ENCODE measurements around the gene HTRA2.

The HTRA2 gene

DNA sequence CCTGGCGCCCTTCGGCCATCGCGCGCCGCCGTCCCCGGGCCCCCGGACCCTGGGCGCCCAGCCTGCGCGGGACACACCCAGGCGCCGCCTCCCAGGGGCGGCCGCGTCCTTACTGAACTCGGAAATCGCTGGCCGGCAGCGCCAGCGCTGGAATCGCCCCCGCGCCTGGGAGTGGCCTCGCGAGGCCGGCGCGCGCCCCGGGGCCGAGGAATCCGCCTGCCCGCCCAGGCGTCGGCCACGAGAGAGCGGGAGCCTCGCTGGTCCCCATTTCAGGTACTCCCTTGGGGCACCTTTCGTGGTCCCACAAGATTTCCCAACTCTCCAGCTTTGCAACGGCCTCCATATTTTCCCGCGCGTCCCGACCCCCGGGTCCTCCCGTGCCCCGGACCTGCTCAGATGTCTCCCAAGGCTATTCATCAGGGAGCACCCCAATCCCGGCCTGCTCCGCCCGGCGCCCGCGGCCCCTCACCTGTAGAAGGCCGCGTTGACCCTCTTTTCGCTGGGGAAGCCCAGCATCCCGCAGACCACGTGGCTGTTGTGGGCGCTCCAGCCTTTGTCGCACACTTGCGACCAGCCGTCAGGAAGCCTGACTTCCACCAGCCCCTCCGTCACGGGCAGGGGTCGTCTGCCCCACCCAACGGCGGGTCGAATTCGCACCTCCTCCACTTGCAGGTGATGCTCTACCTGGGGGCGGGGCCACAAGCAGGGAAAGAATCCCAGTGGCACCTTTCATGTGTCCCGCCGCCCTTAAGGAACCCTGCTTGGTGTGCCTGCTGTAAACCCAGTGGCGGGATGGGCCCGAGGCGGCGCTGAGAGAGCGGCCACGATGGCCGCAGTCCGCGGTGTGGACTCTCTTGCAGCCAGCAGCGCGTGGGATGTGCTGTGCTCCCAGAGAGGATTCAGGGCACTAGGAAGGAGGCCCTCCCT, 19.4 kb downstream of the HTRA2 start:
- Histone ChIP-seq H3K4me3 (ENCODE audit: low read depth, low read length) (peak overlapping the region; percentile 97), H3K36me3 (ENCODE audit: insufficient read depth, low read length) (peaks cover 15% of the 10 kb centered on the region), H3K79me2 (ENCODE audit: control insufficient read depth, insufficient read depth, low read length, unreplicated experiment) (peaks cover 64% of the 10 kb centered on the region), H2AFZ (ENCODE audit: low read length, unreplicated experiment) (peak overlapping the region; percentile 36), H3K27ac (ENCODE audit: low read depth, low read length) (peak overlapping the region; percentile 9; the same call in 1 of the 2 replicates), H3K4me1 (ENCODE audit: control insufficient read depth, insufficient read depth, low read length, unreplicated experiment) (peaks cover 44% of the 10 kb centered on the region), H3K27me3 (ENCODE audit: insufficient read depth, low read length) (no peaks in the 10 kb centered on the region)

DNA sequence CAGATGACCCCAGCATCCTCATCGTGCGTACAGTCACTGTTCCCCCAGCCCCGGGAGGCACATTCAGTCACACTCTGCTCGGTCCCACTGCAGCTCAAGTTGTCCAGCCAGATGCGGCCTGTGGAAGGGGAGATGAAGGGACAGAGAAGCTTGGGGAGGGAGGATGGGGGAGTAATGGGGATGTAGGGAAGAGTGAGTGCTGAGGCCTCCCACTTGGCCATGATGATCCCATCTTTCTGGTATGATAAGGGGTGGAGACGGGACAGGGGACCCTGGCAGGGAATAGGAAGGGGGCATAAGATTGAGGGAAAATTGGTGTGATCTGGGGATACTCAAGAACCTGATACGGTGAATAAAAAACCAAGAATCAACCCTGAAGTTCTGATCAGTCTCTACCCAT, 20.5 kb downstream of the HTRA2 start:
- Histone ChIP-seq H3K36me3 (ENCODE audit: insufficient read depth, low read length) (peaks cover 15% of the 10 kb centered on the region), H3K27ac (ENCODE audit: low read depth, low read length) (no peak overlapping the region), H2AFZ (ENCODE audit: low read length, unreplicated experiment) (no peak overlapping the region), H3K4me3 (ENCODE audit: low read depth, low read length) (peak overlapping the region; percentile 97), H3K4me1 (ENCODE audit: control insufficient read depth, insufficient read depth, low read length, unreplicated experiment) (peaks cover 44% of the 10 kb centered on the region), H3K27me3 (ENCODE audit: insufficient read depth, low read length) (no peaks in the 10 kb centered on the region), H3K79me2 (ENCODE audit: control insufficient read depth, insufficient read depth, low read length, unreplicated experiment) (peaks cover 70% of the 10 kb centered on the region)

- Histone ChIP-seq H3K79me2 (ENCODE audit: control insufficient read depth, insufficient read depth, low read length, unreplicated experiment) (peaks cover 75% of the 10 kb centered on the region), H3K36me3 (ENCODE audit: insufficient read depth, low read length) (peaks cover 15% of the 10 kb centered on the region), H2AFZ (ENCODE audit: low read length, unreplicated experiment) (no peak overlapping the region), H3K27me3 (ENCODE audit: insufficient read depth, low read length) (no peaks in the 10 kb centered on the region), H3K27ac (ENCODE audit: low read depth, low read length) (peak overlapping the region; percentile 89), H3K4me1 (ENCODE audit: control insufficient read depth, insufficient read depth, low read length, unreplicated experiment) (peaks cover 53% of the 10 kb centered on the region), H3K4me3 (ENCODE audit: low read depth, low read length) (peak overlapping the region; percentile 97)
Measured at GRCh38 chr2:74551530-74551929, 21.8 kb downstream of the HTRA2 start.

DNA sequence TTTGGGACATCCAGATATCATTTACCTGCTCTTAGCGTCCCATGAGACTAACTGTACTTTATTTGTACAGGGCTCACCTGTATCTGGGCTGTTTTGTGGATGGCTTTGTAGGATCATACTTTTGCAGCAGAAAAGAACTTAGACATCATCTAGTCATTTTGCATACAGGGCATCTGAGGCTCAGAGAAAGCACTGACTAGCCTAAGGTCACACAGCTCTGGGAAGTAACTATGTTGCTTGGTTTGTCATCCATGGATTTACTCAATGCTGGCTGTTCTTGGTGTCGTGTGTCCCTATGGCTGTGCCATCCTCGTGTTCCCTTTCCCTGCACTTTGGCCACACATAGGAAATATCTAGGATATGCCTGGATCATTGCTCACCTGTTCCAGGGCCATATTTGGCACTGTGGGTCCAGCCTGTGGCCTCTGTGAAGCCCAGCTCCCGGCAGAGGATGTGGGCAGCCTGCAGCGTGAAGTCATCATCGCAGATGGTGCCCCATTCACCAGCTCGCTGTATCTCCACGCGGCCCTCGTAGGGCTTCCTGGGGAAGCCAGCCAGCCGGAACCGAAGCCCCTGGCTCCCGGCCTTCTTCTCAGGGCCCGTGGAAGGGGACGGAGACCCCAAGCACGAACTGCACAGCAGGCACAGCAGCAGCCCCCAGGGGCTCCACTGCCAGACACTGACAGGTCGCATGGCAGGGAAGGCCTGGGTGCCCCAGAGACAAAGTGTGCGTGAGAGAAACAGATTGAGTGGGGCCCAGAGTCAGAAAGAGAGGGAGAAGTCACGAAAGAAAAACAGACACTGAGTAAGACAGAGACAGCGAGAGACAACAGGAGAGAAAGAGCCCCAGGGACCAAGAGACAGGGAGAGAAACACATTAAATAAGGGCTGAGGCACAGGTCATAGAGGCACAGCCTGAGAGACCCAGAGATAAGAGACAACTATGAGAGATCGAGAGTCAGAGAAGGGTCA, 22.5 kb downstream of the HTRA2 start:
- Histone ChIP-seq H3K27ac (ENCODE audit: low read depth, low read length) (peak overlapping the region; percentile 89), H2AFZ (ENCODE audit: low read length, unreplicated experiment) (peak overlapping the region; percentile 53), H3K4me3 (ENCODE audit: low read depth, low read length) (peak overlapping the region; percentile 97), H3K79me2 (ENCODE audit: control insufficient read depth, insufficient read depth, low read length, unreplicated experiment) (peaks cover 81% of the 10 kb centered on the region), H3K4me1 (ENCODE audit: control insufficient read depth, insufficient read depth, low read length, unreplicated experiment) (peaks cover 59% of the 10 kb centered on the region), H3K27me3 (ENCODE audit: insufficient read depth, low read length) (no peaks in the 10 kb centered on the region), H3K36me3 (ENCODE audit: insufficient read depth, low read length) (peaks cover 18% of the 10 kb centered on the region)

GRCh38 chr2:74552914-74553811, 23.4 kb downstream of the HTRA2 start:
- Histone ChIP-seq H2AFZ (ENCODE audit: low read length, unreplicated experiment) (peak overlapping the region; percentile 53), H3K36me3 (ENCODE audit: insufficient read depth, low read length) (peaks cover 16% of the 10 kb centered on the region; the same call in 1 of the 2 replicates), H3K27me3 (ENCODE audit: insufficient read depth, low read length) (no peaks in the 10 kb centered on the region), H3K79me2 (ENCODE audit: control insufficient read depth, insufficient read depth, low read length, unreplicated experiment) (peaks cover 79% of the 10 kb centered on the region), H3K27ac (ENCODE audit: low read depth, low read length) (peak overlapping the region; percentile 89), H3K4me1 (ENCODE audit: control insufficient read depth, insufficient read depth, low read length, unreplicated experiment) (peaks cover 56% of the 10 kb centered on the region), H3K4me3 (ENCODE audit: low read depth, low read length) (peak overlapping the region; percentile 97)

DNA sequence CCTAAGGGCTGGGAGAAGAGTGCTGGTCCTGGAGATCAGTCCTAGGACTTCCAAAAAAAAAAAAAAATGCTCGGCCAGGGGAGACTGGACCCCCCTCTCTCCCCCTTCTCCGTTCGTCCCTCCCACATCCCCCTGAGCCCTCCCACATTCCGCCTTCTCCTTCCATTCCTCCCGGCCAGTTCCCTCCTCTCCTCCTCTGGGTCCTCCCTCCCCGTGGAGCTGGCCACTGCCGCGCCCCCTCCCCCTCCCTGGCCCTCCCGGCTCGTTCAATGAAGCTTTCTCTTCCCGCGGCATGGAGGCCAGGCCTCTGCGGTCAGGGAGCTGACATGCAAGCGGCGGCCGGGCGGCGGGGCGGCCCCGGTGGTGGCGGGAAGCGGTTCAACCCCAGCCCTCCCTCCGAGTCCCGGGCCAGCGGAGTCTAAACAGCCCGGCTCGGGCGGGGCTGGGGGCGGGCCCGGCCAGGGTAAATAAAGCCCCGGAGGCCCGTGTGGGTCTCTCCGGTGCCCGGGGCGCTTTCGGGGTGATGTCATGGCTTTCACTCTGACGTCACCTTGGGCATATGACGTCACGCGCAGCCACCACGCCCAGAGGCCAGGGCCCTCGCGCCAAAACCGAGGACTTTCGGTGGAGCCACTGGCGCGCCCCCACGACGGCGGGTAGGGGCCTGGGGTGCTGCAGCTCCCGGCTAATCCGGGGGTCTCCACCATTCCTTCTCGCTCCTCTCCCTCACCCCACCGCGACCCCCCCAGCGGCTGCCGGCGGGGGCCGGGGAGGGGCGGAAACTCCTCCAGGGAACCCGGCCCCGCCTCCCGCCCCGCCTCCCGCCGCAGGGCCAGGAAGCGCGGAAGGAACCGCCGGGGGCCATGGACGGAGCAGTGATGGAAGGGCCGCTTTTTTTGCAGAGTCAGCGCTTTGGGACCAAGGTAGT, 24.4 kb downstream of the HTRA2 start, which contains the start of the genes DOK1 and LOXL3:
Gene DOK1 (plus strand): TSS at position 829 of the 928 bp plus-strand sequence. CDS start 35 bp downstream, at position 864.
Gene LOXL3 (minus strand): TSS at position 51 of the 928 bp plus-strand sequence. CDS start 1,308 bp downstream, outside the sequence.
- H3K4me3 ChIP-seq (ENCODE audit: low read depth, low read length) = peak within 1 kb of the TSS; percentile 97
- peaks cover 15% of the 10 kb centered on the region; the same call in 1 of the 2 replicates for H3K36me3 ChIP-seq (ENCODE audit: insufficient read depth, low read length)
- H3K4me1 ChIP-seq (ENCODE audit: control insufficient read depth, insufficient read depth, low read length, unreplicated experiment) = peaks cover 56% of the 10 kb centered on the region
- H2AFZ ChIP-seq (ENCODE audit: low read length, unreplicated experiment) = peak within 1 kb of the TSS; percentile 63
- H3K27ac ChIP-seq (ENCODE audit: low read depth, low read length) = peak within 1 kb of the TSS; percentile 89
- peaks cover 73% of the 10 kb centered on the region for H3K79me2 ChIP-seq (ENCODE audit: control insufficient read depth, insufficient read depth, low read length, unreplicated experiment)
- no peaks in the 10 kb centered on the region for H3K27me3 ChIP-seq (ENCODE audit: insufficient read depth, low read length)

DNA sequence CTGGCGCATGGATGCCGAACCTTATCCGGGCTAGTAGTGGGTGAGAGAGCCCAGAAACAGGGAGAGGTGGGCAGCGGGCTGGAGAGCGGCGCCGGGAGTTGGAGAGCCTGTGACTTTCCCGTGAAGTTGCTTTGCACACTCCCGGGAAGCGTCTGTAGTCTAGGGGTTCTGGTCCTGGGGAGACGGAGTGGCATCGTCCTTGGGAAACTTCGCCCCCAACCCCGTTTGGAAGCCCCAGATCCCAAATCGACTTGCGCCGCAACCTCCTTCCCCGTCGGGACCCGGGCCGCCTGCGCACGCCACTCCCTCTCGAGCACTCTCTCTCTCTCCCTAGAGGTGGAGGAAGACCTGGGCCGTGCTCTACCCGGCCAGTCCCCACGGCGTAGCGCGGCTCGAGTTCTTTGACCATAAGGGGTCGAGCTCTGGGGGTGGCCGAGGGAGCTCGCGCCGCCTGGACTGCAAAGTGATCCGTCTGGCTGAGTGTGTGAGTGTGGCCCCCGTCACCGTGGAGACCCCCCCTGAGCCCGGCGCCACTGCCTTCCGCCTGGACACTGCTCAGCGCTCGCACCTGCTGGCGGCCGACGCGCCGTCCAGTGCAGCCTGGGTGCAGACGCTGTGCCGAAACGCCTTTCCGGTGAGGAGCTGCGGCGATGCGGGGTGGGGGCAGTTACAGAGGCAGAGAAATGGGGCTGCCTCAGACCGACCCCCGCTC, 25.2 kb downstream of the HTRA2 start:
- H3K27me3 ChIP-seq (ENCODE audit: insufficient read depth, low read length) = no peaks in the 10 kb centered on the region
- peaks cover 9% of the 10 kb centered on the region; the same call in 1 of the 2 replicates for H3K36me3 ChIP-seq (ENCODE audit: insufficient read depth, low read length)
- peaks cover 65% of the 10 kb centered on the region for H3K79me2 ChIP-seq (ENCODE audit: control insufficient read depth, insufficient read depth, low read length, unreplicated experiment)
- H2AFZ ChIP-seq (ENCODE audit: low read length, unreplicated experiment) = peak overlapping the region; percentile 49
- peak overlapping the region; percentile 97 for H3K4me3 ChIP-seq (ENCODE audit: low read depth, low read length)
- H3K4me1 ChIP-seq (ENCODE audit: control insufficient read depth, insufficient read depth, low read length, unreplicated experiment) = peaks cover 51% of the 10 kb centered on the region
- peak overlapping the region; percentile 89 for H3K27ac ChIP-seq (ENCODE audit: low read depth, low read length)

- no peak overlapping the region for H2AFZ ChIP-seq (ENCODE audit: low read length, unreplicated experiment)
- peaks cover 7% of the 10 kb centered on the region; the same call in 1 of the 2 replicates for H3K36me3 ChIP-seq (ENCODE audit: insufficient read depth, low read length)
- peaks cover 58% of the 10 kb centered on the region for H3K79me2 ChIP-seq (ENCODE audit: control insufficient read depth, insufficient read depth, low read length, unreplicated experiment)
- no peaks in the 10 kb centered on the region for H3K27me3 ChIP-seq (ENCODE audit: insufficient read depth, low read length)
- H3K4me1 ChIP-seq (ENCODE audit: control insufficient read depth, insufficient read depth, low read length, unreplicated experiment) = peaks cover 49% of the 10 kb centered on the region
- peak overlapping the region; percentile 97 for H3K4me3 ChIP-seq (ENCODE audit: low read depth, low read length)
- peak overlapping the region; percentile 89; the same call in 1 of the 2 replicates for H3K27ac ChIP-seq (ENCODE audit: low read depth, low read length)
Measured at GRCh38 chr2:74555610-74556103, 25.9 kb downstream of the HTRA2 start.

Measured in ACC112 (cell line).